ENCODE measurements around the gene FHL5.
A peak's percentile ranks its signal among the peaks of the same experiment; 100 is the strongest.
"Not testable (repeated sequence)": the region's sequence is repeated elsewhere in the genome, so short reads cannot be mapped to it uniquely, and the experiment has no call there.

Gene FHL5, protein sequence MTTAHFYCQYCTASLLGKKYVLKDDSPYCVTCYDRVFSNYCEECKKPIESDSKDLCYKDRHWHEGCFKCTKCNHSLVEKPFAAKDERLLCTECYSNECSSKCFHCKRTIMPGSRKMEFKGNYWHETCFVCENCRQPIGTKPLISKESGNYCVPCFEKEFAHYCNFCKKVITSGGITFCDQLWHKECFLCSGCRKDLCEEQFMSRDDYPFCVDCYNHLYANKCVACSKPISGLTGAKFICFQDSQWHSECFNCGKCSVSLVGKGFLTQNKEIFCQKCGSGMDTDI

DNA sequence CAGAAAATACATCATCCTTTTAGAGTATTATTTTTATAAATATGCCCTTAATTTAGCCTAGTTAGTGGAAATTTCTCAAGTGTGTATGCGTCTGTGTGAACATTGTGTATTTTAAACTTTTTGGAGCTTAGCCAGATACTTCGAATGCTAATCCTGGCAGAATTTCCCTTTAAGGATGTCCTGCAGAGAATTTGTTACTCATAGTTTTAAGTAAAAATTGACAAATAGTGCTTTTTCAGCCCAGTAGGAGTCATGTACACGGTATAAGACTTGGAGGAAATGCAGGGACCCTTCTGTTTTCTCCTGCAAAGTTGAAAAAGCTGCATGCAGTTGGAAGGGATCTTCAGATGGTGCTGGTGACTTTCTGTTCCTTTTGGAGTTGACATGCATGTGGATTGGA is at the start of gene FHL5:
Gene FHL5 (plus strand): TSS at position 243 of the 400 bp plus-strand sequence. CDS start 40,486 bp downstream, outside the sequence.
- no peak for DNase-seq

DNA sequence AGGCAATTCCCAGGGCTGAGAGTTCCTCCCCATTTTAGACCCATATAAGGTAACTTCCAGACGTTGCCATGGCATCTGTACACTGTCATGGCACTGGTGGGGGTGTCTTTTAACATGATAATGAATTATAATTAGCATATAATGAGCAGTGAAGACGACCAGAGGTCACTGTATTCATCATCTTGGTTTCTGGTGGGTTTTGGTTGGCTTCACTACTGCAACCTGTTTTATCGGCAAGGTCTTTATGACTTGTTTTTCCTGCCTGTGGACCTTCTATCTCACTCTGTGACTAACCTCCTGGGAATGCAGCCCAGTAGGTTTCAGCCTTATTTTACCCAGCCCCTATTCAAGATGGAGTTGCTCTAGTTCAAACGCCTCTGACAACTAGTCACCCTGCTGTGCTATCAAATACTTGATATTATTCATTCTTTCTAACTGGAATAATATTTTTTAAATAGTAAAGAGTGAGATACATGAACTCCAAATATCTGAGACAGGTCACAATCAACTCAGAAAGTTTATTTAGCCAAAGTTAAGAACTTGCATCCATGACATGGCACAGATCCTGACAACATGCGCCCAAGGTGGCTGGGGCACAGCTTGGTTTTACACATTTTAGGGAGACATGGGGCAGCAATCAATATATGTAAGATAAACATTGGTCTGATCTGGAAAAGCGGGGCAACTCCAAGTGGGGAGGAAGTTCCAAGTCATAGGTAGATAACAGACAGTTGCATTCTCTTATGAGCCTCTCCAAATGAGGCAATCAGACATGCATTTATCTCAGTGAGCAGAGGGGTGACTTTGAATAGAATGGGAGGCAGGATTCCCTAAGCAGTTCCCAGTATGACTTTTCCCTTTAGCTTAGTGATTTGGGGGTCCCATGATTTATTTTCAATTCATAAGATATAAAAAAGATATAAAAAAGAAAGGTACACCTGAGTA is 42.5 kb upstream of the FHL5 start:
- DNase-seq = no peak

DNA sequence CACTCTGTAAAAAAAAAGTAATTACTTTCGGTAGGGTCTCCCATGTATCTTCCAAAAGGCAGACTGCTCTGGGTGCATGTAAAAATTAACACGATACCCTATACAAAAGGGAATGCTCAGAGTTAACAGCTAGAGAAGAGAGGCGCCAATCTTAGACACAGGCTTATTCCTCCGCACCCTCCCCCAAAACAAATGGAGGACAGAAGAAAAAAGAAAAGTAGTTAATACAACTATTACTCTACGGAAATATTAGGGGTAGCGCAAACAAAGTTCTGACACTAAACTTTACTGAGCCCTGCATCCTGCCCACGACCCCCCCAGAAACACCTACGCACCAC is 41.7 kb upstream of the FHL5 start:
- no peak for DNase-seq

DNA sequence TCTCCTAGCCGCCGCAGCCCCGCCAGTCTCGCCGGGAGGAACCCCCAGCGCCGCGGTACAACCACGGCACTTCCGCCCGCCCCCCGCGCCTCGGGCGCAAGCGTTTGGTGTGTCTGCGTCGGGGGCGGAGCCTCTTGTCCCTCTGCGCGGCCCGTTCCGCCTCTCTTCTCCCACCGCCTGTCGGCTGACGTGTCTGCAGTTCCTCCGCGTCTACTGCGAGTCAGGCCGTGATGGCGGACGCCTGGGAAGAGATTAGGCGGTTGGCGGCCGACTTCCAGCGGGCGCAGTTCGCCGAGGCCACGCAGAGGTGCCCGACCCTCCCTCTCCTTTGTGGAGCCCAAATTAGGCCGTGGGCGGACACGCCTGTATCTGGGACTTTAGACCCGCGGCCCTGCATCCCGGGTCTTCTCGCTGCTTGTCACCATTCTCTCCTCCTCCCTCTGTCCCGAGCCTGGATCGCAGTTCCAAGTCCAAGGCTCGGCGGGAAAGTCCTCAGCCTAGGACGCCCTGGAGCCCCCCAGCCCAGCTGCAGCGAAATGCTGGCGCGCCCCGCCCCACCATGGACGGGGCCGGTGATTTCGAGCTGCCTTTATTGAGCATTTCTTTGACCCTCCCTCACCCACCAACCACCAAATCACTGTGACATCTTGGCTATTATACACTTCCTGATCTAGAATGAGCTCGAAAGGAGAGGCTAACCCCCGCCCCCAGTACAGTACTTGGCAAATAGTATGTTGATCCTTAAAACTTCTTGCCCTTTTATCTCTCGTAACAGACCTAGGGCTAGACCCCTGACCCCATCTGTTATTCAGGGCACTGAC is 41.1 kb upstream of the FHL5 start, which contains the start of gene UFL1:
Gene UFL1 (plus strand): TSS at position 163 of the 821 bp plus-strand sequence. CDS start 68 bp downstream, at position 231.
- DNase-seq = peak; percentile 96

DNA sequence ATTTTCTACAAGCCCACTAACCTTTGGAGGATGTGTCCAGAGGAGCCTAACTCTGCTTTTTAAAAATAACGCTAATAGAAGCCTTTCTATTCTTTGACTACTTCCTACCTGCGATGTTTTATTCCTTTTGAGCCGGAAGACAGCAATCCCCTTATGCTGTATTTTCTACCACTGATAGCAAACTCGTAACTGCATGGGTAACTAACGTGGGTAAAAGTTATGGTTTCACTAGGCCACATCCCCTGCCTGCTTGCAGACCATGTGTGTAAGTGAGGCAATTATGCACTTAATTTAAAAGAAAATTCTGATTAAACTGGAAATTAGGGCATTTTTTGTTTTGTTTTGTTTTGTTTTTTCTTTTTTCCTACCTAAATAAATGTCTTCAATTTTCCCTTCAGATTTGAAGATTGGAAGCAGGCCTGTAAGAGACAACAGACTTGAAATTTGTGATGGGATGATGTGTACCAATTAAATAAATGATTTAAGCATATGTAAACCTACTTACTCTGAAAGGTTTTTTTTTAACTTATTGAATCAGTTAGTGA is 40.4 kb upstream of the FHL5 start:
- no peak for DNase-seq

DNA sequence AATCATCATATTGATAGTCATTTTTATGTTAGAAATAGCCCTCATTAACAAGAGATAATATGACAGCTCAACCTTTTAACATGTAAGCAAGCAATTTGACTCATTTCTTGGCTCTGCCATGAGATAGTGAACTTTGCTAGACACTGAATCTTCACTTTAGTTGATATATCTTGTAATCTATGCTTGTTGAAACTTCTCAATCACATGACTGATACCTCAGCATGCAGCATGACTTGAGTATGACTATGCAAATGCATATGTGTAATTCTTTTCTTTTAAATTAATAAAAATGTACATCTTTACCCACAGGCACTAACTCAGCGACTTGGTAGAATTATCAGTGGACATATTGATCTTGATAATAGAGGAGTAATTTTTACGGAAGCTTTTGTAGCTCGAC is 34.7 kb upstream of the FHL5 start:
- DNase-seq = no peak

DNA sequence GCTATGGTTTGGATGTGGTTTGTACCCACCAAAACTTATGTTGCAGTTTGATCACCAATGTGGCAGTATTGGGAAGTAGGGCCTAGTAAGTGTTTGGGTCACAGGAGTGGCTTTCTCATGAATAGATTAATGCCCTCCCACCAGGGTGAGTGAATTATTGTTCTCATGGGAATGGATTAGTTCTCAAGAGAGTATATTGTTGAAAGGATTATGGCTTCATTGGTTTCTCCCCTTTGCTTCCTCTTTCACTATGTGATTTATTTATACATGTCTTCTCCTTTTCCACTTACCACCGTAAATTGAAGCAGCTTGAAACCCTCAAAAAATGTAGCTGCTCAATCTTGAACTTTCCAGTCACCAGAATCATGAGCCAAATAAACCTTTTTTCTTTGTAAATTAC is 30.5 kb upstream of the FHL5 start:
- no peak for DNase-seq

DNA sequence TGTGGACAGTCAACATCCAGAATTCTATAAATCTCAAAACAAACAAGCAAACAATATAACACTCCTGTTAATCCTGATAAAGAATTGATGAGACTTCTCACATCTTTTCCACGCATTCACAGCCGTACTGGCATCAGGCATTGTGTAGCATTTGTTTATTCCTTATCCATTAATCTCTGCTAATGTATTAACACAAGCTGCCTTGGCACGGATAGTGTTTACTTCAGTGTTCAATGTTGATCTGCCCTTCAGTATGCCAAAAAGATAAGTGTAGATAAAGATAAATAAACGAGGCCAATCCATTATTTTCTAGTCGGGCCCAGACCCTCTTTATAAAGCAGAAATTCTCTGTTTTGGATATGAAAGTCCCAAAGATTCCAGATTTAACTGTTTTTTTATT is 25.2 kb upstream of the FHL5 start:
- DNase-seq = no peak

DNA sequence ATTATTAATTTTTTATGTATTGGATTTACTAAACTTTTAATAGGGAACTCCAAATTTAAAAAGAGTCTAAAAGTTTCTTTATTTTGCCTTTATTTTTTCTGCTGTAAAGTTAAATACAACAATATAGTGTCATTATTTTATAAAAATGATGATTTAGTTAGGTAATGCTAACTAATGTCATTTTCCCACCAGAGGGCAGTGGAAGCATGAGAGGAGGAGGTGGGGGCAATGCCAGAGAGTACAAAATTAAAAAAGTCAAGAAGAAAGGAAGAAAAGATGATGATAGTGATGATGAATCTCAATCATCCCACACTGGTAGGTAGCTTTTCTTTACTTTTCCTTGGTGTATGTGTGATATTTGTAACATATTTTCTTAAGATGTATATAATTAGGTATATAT is 20.2 kb upstream of the FHL5 start:
- no peak for DNase-seq

DNA sequence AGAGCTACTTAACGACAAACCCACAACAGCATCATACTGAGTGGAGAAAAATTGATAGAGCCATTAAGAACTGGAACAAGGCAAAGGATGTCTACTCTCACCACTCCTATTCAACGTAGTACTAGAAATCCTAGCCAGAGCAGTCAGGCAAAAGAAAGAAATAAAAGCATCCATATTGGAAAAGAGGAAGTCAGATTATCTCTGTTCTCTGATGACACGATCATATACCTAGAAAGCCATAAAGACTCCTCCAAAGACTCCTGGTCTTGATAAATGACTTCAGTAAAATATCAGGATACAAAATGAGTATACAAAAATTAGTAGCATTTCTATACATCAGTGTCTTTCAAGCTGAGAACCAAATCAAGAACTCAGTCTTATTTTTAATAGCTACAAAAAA is 17.0 kb upstream of the FHL5 start:
- no peak for DNase-seq

DNA sequence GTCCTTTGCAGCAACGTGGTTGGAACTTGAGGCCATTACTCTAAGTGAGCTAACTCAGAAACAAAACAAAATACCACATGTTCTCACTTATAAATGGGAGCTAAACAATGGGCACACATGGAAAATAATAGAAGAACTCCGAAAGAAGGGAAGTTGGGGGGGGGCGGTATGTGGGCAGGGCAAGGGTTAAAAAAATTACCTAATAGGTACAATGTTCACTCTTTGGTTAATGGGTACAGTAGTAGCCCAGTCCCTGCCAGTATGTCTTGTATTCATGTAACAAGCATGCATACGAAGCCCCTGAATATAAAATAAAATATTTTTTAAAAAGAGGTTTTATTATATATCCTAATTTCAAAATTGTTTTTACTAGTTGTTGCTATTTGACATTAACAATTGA is 15.3 kb upstream of the FHL5 start:
- no peak for DNase-seq

DNA sequence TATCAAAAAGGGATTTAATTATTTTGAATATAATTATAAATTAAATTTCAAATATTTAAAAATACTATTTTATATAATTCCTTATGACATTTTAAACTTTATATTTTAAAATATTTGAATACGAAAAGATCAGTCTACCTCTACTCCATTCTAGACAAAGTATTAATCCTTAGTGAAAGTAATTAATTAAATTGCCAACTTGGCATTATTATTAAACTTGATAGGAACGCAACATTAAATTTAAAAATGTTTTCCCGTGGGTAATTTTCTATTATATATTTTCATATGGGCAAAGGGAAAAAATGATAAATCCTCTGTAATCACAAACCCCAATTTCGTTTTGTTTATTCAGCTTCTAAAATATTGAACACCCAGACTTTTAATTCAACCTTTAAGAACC is 8.4 kb upstream of the FHL5 start:
- no peak for DNase-seq

DNA sequence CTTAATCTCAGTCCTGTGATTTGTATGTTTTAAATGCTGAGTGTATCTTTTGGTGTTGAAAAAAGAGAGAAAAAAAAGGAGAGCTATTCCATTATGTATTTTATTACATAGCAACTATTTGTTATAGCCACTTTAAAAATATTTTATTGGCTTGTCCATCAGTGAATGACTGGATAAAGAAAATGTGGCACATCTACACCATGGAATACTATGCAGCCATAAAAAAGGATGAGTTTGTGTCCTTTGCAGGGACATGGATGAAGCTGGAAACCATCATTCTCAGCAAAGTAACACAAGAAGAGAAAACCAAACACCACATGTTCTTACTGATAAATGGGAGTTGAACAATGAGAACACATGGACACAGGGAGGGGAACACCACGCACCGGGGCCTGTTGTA is 3.2 kb upstream of the FHL5 start:
- DNase-seq = not testable (repeated sequence)

DNA sequence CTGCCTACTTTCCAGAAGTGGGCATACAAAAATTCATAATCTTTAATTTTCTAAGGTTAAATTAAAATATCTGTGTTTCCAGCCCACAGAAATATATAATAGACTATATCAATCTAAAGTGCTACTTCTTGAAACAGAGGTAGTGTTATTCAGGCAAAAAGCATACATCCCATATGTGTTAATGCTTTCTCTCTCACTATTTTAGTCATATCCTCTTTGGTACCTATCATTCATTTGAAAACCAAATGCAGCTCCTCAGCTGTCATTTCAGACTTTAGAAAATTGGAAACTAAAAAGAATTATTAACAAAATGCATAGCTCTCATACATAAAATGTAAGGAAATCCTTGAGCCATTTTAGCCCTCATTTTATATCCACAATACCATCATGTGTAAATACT is 925 bp downstream of the FHL5 start:
- no peak for DNase-seq

DNA sequence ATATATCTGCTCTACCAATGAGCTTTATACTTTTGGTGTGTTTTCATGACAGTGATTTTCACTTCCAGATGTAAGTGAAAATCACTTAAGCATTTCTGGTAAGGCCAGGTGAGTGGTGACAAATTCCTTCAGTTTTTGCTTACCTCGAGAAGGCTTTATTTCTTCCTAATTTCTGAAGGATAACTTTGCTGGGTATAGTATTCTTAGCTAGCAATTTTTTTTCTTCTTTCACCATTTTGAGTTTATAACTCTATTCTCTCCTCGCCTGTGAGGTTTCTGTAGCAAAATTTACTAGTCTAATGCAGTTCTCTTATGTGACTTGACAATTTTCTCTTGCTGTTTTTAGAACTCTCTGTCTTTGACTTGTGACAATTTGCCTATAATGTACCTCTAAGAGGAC is 7.1 kb downstream of the FHL5 start:
- no peak for DNase-seq

DNA sequence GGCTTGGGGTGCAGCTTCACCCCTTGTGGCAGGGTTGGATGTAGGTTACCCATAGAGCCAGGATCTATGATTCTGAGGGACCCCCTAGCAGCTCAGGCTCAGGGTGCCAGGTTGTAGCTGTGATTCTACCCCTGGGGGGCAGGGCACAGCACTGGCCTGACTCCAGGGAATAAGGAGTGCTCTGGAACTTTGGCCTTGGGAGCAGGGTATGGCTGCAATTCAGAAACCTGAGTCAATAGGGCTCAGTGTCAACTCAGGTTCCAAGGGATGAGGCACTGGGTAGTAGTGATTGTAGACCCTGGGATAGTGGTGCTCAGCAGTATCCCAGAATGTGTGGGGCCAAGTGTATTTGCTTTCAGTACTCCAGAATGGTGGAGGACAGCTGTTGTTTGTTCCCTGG is 8.6 kb downstream of the FHL5 start:
- no peak for DNase-seq

DNA sequence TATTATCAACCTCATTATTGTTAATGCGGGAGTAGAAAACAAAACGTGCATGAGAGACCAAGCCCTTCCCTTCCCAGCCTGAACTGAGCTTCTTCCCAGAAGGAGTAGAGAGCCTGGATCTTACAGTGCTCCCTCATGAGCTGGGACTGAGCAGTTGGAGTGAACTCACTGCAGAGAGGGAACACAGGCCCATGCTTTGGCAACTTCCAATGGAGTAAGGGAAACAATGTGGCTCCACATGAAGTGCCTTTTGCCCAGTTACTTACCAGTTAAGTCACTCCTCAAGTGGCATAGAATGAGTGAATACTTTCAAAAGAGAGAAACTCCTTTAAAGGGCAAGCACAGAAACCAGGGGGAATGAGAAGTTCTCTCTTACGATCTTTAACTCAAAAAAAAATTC is 12.4 kb downstream of the FHL5 start:
- no peak for DNase-seq

DNA sequence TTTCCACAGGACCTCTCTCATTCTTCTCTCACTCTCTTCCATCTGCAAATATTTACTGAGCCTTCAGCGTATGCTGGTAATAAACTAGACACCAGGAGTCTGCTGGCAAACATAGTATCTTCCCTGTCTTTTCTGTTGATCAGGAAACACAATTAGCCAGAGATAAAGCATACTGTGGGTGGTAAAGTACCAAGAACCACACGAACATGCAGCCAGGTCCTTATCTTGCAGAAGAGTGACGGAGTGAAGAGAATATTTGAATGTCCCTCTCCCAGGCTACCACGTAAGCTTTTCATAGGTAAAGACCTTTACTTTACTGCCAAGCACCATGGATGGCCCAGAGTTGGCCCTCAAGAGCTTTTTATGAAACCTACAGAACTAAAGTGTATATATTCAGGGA is 13.3 kb downstream of the FHL5 start:
- no peak for DNase-seq

DNA sequence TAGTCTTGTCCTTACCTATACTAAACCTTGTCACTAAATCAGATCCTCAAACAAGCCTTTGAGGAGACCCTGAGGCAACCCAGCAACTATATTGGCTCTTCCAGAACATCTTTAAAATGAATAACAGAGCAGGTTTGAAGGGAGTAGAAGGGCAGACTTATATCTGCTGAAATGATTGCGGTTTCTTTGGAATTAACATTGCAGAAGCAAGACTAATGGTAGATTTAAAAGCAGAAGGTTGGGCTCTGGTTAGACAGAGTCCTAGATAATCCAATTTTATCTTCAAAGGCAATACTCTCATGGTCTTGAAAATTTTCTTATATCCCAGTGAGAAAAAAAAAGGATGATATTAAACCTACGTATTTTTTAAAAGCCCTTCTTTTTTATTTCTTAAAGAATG is 19.1 kb downstream of the FHL5 start:
- DNase-seq = no peak

DNA sequence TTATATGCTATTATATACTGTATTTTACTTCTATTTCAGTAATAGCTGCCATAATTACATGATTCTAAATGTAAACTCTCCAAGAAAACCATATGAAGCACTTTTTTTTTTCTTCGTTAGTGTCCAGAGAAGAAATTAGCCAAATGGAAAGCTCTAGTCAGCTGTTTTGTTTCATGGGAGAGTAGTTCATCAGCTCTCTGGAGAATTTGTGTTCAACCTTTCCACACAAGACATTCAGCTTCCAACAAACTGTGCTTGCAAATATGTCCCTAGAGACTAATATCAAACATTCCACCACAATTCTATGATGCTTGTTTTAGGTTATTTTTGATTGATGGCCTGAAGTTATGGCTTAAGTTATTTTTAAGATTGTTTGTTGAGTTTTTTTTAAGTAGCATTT is 19.5 kb downstream of the FHL5 start:
- no peak for DNase-seq

DNA sequence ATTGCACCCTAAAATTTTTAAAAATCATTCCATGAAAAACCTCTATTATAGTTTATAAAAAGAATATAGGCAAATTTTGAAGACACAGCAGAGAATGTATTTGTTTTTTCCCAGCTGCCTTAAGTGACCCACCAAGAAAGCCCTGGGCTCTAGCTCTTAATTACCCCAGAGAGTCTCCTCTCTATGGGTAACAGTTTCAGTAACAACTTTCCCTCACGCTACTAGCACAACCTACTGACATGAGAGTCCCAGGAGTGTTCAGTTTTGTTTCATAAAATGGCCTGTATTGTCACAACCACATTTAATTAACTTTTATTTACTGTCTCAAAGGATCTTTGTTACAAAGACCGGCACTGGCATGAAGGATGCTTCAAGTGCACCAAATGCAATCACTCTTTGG is 41.5 kb downstream of the FHL5 start:
- DNase-seq = no peak

DNA sequence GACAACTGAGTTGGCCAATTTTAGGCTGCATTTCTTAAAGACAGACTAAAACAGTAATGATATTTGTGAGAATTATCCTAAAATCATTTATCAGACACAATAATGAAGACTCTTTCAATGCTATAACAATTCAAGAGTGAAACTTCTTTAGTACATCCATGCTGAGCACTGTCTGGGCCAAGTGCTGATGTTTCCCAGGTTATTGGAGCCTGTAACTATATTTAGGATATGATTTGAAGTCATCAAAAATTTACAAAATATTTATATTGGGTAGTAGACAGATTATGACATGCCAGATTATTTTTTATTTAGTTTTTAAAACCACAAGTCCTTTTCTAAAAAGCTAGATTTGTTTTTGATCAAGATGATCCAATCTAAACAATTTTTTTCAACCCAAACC is 45.1 kb downstream of the FHL5 start:
- no peak for DNase-seq

DNA sequence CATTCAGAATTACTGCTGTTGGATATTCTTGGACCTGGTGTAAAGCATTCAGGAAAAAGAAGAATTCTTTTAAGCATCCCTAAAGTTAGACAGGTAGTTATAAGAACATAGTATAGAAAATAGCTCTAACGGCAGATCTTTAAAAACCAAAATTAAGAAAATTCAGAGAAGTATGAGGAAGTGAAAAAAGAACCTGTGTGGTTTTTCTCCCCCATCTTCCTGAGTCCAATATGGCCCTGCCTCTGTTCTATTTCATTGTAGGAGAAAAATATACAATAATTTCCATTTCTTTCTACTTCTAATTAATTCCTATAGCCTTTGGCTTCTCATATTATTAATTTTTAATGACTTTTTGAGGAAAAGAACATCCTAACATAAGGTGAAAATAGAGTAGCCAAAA is 47.1 kb downstream of the FHL5 start:
- no peak for DNase-seq
